ENCODE results near the gene FUT8. TPM values are rescaled to one million over a fixed set of nuclear protein-coding genes. Genes with fewer than 3 reads are reported as not detected.

Gene FUT8
- total and polyA plus RNA-seq, 2 experiments from 2014 or later, result 26.6 to 67.5 TPM

DNA sequence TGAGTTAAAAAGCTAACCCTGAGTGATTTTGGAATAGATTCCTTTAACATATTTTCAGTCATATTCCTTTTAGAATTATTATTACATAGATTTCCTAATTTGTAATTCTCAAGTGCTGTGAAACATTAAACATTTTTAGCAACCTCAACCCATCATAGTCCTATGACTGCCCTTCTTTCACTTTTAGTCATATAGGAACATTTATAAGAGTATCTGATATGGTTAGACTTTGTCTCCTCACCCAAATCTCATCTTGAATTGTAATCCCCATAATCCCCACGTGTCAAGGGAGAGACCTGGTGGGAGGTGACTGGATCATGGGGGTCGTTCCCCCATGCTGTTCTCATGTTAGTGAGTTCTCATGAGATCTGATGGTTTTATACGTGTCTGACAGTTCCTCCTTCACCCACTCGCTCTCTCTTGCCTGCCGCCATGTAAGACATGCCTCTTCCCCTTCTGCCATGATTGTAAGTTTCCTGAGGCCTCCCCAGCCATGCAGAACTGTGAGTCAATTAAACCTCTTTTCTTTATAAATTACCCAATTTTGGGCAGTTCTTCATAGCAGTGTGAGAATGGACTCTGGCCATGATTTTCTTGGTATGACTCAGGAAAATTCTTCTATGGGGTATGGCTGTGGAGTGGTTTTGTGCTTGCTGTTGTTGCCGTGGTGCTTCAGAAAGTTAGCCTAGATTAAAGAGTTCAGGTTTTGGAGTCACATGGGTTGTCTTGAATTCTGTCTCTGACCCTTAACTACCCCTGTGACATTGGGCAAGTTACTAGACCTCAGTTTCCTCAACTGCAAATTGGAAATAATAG is 83.9 kb downstream of the FUT8 start:
- WGBS (ENCODE audit: low lambda C conversion rate, missing lambda C conversion rate), result 97% methylated on average over 6 of the region's 6 CpGs
- no peaks in the 10 kb centered on the region for H3K27me3 ChIP-seq
- peaks cover 37% of the 10 kb centered on the region for H3K79me2 ChIP-seq
- no peaks in the 10 kb centered on the region for H3K9me2 ChIP-seq (replicated peaks; ENCODE audit: insufficient read depth)
- no peak overlapping the region for H3K4me2 ChIP-seq
- TF ChIP-seq, protein P1, sequence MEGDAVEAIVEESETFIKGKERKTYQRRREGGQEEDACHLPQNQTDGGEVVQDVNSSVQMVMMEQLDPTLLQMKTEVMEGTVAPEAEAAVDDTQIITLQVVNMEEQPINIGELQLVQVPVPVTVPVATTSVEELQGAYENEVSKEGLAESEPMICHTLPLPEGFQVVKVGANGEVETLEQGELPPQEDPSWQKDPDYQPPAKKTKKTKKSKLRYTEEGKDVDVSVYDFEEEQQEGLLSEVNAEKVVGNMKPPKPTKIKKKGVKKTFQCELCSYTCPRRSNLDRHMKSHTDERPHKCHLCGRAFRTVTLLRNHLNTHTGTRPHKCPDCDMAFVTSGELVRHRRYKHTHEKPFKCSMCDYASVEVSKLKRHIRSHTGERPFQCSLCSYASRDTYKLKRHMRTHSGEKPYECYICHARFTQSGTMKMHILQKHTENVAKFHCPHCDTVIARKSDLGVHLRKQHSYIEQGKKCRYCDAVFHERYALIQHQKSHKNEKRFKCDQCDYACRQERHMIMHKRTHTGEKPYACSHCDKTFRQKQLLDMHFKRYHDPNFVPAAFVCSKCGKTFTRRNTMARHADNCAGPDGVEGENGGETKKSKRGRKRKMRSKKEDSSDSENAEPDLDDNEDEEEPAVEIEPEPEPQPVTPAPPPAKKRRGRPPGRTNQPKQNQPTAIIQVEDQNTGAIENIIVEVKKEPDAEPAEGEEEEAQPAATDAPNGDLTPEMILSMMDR (IDR thresholded peaks at IDR 0.05; ENCODE audit: poor library complexity), result no peak
- TF ChIP-seq EZH2 (IDR thresholded peaks at IDR 0.05; ENCODE audit: borderline replicate concordance) (no peak), EZH2phosphoT487 (IDR thresholded peaks at IDR 0.05; ENCODE audit: low read depth, severe bottlenecking, unreplicated experiment) (no peak)
- H3K9me3 ChIP-seq (ENCODE audit: low read depth), result no peaks in the 10 kb centered on the region
- no peaks in the 10 kb centered on the region for H4K20me1 ChIP-seq (ENCODE audit: insufficient read depth, poor library complexity, severe bottlenecking)
- no peaks in the 10 kb centered on the region for H3K4me1 ChIP-seq (ENCODE audit: insufficient read depth)
- H3K4me3 ChIP-seq, result no peak overlapping the region
- H3K27ac ChIP-seq, result no peak overlapping the region
- H3K36me3 ChIP-seq (replicated peaks; ENCODE audit: insufficient read depth, low read depth), result no peaks in the 10 kb centered on the region
- no peak overlapping the region for H2AFZ ChIP-seq
- no peak for DNase-seq (ENCODE audit: low spot score)

DNA sequence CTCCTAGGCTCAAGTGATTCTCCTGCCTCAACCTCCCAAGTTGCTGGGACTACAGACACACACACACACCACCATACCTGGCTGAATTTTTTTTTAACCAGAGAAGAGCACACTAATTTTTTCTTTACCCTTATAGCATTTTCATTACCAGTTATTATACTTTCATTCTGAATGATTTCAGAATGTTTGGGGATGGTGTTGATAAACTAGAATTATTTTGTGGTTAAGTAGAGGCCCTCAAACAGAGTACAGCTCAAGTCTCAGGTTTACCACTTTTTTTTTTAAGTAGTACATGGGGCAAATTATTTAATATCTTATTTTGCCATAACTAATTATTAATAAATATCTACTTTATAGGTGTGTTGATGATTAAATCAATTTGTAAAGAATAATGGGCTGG is 86.6 kb downstream of the FUT8 start:
- H2AFZ ChIP-seq, result no peak overlapping the region
- no peaks in the 10 kb centered on the region for H4K20me1 ChIP-seq (ENCODE audit: insufficient read depth, poor library complexity, severe bottlenecking)
- no peak overlapping the region for H3K27ac ChIP-seq
- no peaks in the 10 kb centered on the region for H3K4me1 ChIP-seq (ENCODE audit: insufficient read depth)
- no peaks in the 10 kb centered on the region for H3K36me3 ChIP-seq (replicated peaks; ENCODE audit: insufficient read depth, low read depth)
- TF ChIP-seq EZH2 (IDR thresholded peaks at IDR 0.05; ENCODE audit: borderline replicate concordance) (no peak), EZH2phosphoT487 (IDR thresholded peaks at IDR 0.05; ENCODE audit: low read depth, severe bottlenecking, unreplicated experiment) (no peak)
- TF ChIP-seq, protein P1 (IDR thresholded peaks at IDR 0.05; ENCODE audit: poor library complexity), result no peak
- H3K27me3 ChIP-seq, result no peaks in the 10 kb centered on the region
- no peak overlapping the region for H3K4me3 ChIP-seq
- H3K9me3 ChIP-seq (ENCODE audit: low read depth), result no peaks in the 10 kb centered on the region
- H3K9me2 ChIP-seq (replicated peaks; ENCODE audit: insufficient read depth), result no peaks in the 10 kb centered on the region
- peaks cover 53% of the 10 kb centered on the region for H3K79me2 ChIP-seq
- no peak for DNase-seq (ENCODE audit: low spot score)
- no peak overlapping the region for H3K4me2 ChIP-seq

DNA sequence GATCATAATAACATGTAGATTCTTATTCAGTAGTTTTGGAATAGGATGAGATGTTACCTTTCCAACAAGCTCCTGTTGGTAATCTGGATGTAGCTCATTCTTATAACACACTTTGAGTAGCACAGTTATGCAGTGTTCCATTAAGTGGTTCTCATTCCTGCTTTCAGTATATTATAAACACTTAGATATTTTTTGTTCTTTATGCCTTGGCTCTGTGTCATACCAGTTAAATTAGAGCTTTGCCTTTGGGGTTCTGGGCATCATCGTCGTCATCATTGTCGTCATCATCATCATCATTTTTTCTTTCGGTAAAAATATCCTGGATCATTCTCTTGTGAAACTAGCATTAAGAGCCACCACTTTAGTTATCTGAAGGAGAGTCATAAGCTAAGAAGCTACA is 87.5 kb downstream of the FUT8 start:
- TF ChIP-seq EZH2 (IDR thresholded peaks at IDR 0.05; ENCODE audit: borderline replicate concordance), result no peak
- no peak for TF ChIP-seq EZH2phosphoT487 (IDR thresholded peaks at IDR 0.05; ENCODE audit: low read depth, severe bottlenecking, unreplicated experiment)
- TF ChIP-seq, protein P1 (IDR thresholded peaks at IDR 0.05; ENCODE audit: poor library complexity), result no peak
- H3K9me2 ChIP-seq (replicated peaks; ENCODE audit: insufficient read depth), result no peaks in the 10 kb centered on the region
- no peak overlapping the region for H2AFZ ChIP-seq
- no peak overlapping the region for H3K4me2 ChIP-seq
- no peaks in the 10 kb centered on the region for H3K36me3 ChIP-seq (replicated peaks; ENCODE audit: insufficient read depth, low read depth)
- H3K27me3 ChIP-seq, result no peaks in the 10 kb centered on the region
- no peaks in the 10 kb centered on the region for H3K9me3 ChIP-seq (ENCODE audit: low read depth)
- no peaks in the 10 kb centered on the region for H3K4me1 ChIP-seq (ENCODE audit: insufficient read depth)
- no peaks in the 10 kb centered on the region for H4K20me1 ChIP-seq (ENCODE audit: insufficient read depth, poor library complexity, severe bottlenecking)
- peaks cover 58% of the 10 kb centered on the region for H3K79me2 ChIP-seq
- H3K27ac ChIP-seq, result no peak overlapping the region
- WGBS (ENCODE audit: low lambda C conversion rate, missing lambda C conversion rate), result 99% methylated on average over 4 of the region's 4 CpGs
- no peak for DNase-seq (ENCODE audit: low spot score)
- H3K4me3 ChIP-seq, result no peak overlapping the region

Measured in hepatocyte (in vitro differentiated cells).